PC-9 (cell line): Measurements from ENCODE around the gene OLIG2. TPM values are rescaled to one million over a fixed set of nuclear protein-coding genes. Genes with fewer than 3 reads are reported as not detected.

Source experiments
- BruUV-seq: library from RNA; stranded (reverse); fragments of 400-500 nt; replicated peaks from 2 replicates; lab custom pipeline; 2021; lab: Mats Ljungman, UMichigan
- CTCF ChIA-PET: fragments of 300-600 bp; sonication (Branson Sonifier 250); formaldehyde crosslinking; loops from one replicate; lab custom pipeline; 2022; ENCODE audit warnings: antibody characterized with exemption; lab: Charles Lee
- POLR2A ChIA-PET: fragments of 300-600 bp; sonication (Branson Sonifier 250); formaldehyde crosslinking; loops from one replicate; lab custom pipeline; 2022; ENCODE audit warnings: antibody characterized with exemption; ENCODE audit not compliant: unreplicated experiment; lab: Charles Lee
- DNase-seq, 2 experiments: peaks; one replicate each; pipeline versions ENCODE4 v3.0.0 to v3.0.0-alpha.2; 2015 to 2022; ENCODE audit warnings: mixed read lengths in 1 of 2
- H2AFZ ChIP-seq: fragments of 200-600 bp; sonication (generic); 2 replicates; pipeline ENCODE4 v1.8.1; 2017; ENCODE audit warnings: antibody characterized with exemption
- H3F3A ChIP-seq: fragments of 200-600 bp; sonication (generic); 2 replicates; pipeline ENCODE4 v1.8.1; 2017; ENCODE audit warnings: antibody characterized with exemption, mild to moderate bottlenecking, low read depth; ENCODE audit not compliant: insufficient read depth
- H3K27ac ChIP-seq: fragments of 200-600 bp; sonication (generic); 2 replicates; pipeline ENCODE4 v1.6.1; 2016; ENCODE audit warnings: mixed run types
- H3K27me3 ChIP-seq: fragments of 200-600 bp; sonication (generic); 2 replicates; pipeline ENCODE4 v1.6.1; 2016; ENCODE audit warnings: low read depth, mixed run types; ENCODE audit not compliant: insufficient read depth
- H3K36me3 ChIP-seq: fragments of 200-600 bp; sonication (generic); 2 replicates; pipeline ENCODE4 v1.6.1; 2016; ENCODE audit warnings: low read depth, mixed run types
- H3K4me1 ChIP-seq: fragments of 200-600 bp; sonication (generic); replicated peaks from 2 replicates; pipeline ENCODE4 v1.6.1; 2016; ENCODE audit warnings: mixed run types; ENCODE audit not compliant: insufficient read depth
- H3K4me2 ChIP-seq: fragments of 200-600 bp; sonication (generic); 2 replicates; pipeline ENCODE4 v1.6.1; 2017; ENCODE audit warnings: mixed run types
- H3K4me3 ChIP-seq: fragments of 200-600 bp; sonication (generic); 2 replicates; pipeline ENCODE4 v1.6.1; 2016; ENCODE audit warnings: mixed run types
- H3K79me2 ChIP-seq: fragments of 200-600 bp; sonication (generic); 2 replicates; pipeline ENCODE4 v1.6.1; 2017; ENCODE audit warnings: low read depth, mixed run types
- H3K9me2 ChIP-seq: fragments of 200-600 bp; sonication (generic); 2 replicates; pipeline ENCODE4 v1.8.1; 2017; ENCODE audit warnings: mild to moderate bottlenecking; ENCODE audit not compliant: insufficient read depth
- H3K9me3 ChIP-seq: fragments of 200-600 bp; sonication (generic); 2 replicates; pipeline ENCODE4 v1.8.1; 2016; ENCODE audit warnings: low read depth; ENCODE audit not compliant: insufficient read depth
- H4K20me1 ChIP-seq: fragments of 200-600 bp; sonication (generic); 2 replicates; pipeline ENCODE4 v1.8.1; 2017; ENCODE audit not compliant: insufficient read depth
- CTCF ChIP-seq: fragments of 200-600 bp; sonication (generic); conservative IDR thresholded peaks from 2 replicates; pipeline ENCODE4 v1.6.1; 2017; ENCODE audit warnings: mixed run types, antibody characterized with exemption, mild to moderate bottlenecking, moderate library complexity
- EZH2 ChIP-seq: fragments of 200-600 bp; sonication (generic); IDR thresholded peaks from 2 replicates; pipeline ENCODE4 v1.8.0; 2017; ENCODE audit warnings: antibody characterized with exemption, low read depth
- intact Hi-C: fragments of 100-400 bp; cut with micrococcal nuclease; formaldehyde crosslinking; loops from one replicate; pipeline ENCODE4 v1.10.0; 2022; ENCODE audit not compliant: unreplicated experiment
- total RNA-seq: library from RNA; stranded (reverse); gene quantifications from 2 replicates; pipeline ENCODE4 v1.2.3, GENCODE V29; 2021

OLIG2 gene
- total RNA-seq, 1 experiment from 2014 or later, result not detected

- ChIA-PET CTCF (no interaction called here), POLR2A (no interaction called here)
- no peaks in the 10 kb centered on the region for H3K36me3 ChIP-seq
- H2AFZ ChIP-seq, result no peak overlapping the region
- H3K4me2 ChIP-seq, result no peak overlapping the region
- H3K9me2 ChIP-seq, result no peaks in the 10 kb centered on the region
- H3K4me3 ChIP-seq, result no peak overlapping the region
- no TSS peak for BruUV-seq
- no peaks in the 10 kb centered on the region for H3K9me3 ChIP-seq
- no peak for DNase-seq
- no peaks in the 10 kb centered on the region for H3F3A ChIP-seq
- no peaks in the 10 kb centered on the region for H3K4me1 ChIP-seq
- intact Hi-C loops, result no loop called here
- H3K27ac ChIP-seq, result no peak overlapping the region
- TF ChIP-seq CTCF, result no peak
- no peak for TF ChIP-seq EZH2
- no peaks in the 10 kb centered on the region for H3K79me2 ChIP-seq
- peaks cover 72% of the 10 kb centered on the region for H3K27me3 ChIP-seq
- no peaks in the 10 kb centered on the region for H4K20me1 ChIP-seq
These were observed 39.1 kb downstream of the OLIG2 start for GRCh38 chr21:33064623-33065390.

- Histone ChIP-seq H3K27me3 (peaks cover 50% of the 10 kb centered on the region), H3K4me3 (no peak overlapping the region)
These were observed 41.3 kb downstream of the OLIG2 start for GRCh38 chr21:33067043-33067442.

GRCh38 chr21:33067457-33067856, 41.7 kb downstream of the OLIG2 start:
- peaks cover 50% of the 10 kb centered on the region for H3K27me3 ChIP-seq
- ChIA-PET POLR2A (no interaction called here), CTCF (no interaction called here)
- no peak for TF ChIP-seq EZH2
- no peak for TF ChIP-seq CTCF
- H3F3A ChIP-seq, result no peaks in the 10 kb centered on the region
- no peaks in the 10 kb centered on the region for H3K9me2 ChIP-seq
- no TSS peak for BruUV-seq
- no peaks in the 10 kb centered on the region for H3K79me2 ChIP-seq
- no peak overlapping the region for H2AFZ ChIP-seq
- no peak for DNase-seq
- H3K4me1 ChIP-seq, result no peaks in the 10 kb centered on the region
- intact Hi-C loops, result no loop called here
- no peak overlapping the region for H3K27ac ChIP-seq
- no peaks in the 10 kb centered on the region for H3K36me3 ChIP-seq
- H3K4me3 ChIP-seq, result no peak overlapping the region
- no peak overlapping the region for H3K4me2 ChIP-seq
- no peaks in the 10 kb centered on the region for H4K20me1 ChIP-seq
- no peaks in the 10 kb centered on the region for H3K9me3 ChIP-seq

More at GRCh38 chr21:33067043-33067442, 41.3 kb downstream of the OLIG2 start:
- H3K4me2 ChIP-seq, result no peak overlapping the region
- intact Hi-C loops, result no loop called here
- no peak for TF ChIP-seq EZH2
- no peak for TF ChIP-seq CTCF
- H2AFZ ChIP-seq, result no peak overlapping the region
- no TSS peak for BruUV-seq
- H3K27ac ChIP-seq, result no peak overlapping the region
- no peaks in the 10 kb centered on the region for H3K79me2 ChIP-seq
- H3K9me2 ChIP-seq, result no peaks in the 10 kb centered on the region
- H3K4me1 ChIP-seq, result no peaks in the 10 kb centered on the region
- DNase-seq, result no peak
- H3F3A ChIP-seq, result no peaks in the 10 kb centered on the region
- H3K36me3 ChIP-seq, result no peaks in the 10 kb centered on the region
- no peaks in the 10 kb centered on the region for H4K20me1 ChIP-seq
- no peaks in the 10 kb centered on the region for H3K9me3 ChIP-seq
- ChIA-PET POLR2A (no interaction called here), CTCF (no interaction called here)
